ENCODE measurements around the gene VPS37B.

GRCh38 chr12:122873540-122873939, 22.4 kb downstream of the VPS37B start:
- TF ChIP-seq EP300 (IDR thresholded peaks at IDR 0.05) (no peak), POLR2A (IDR thresholded peaks at IDR 0.05) (no peak), CTCF (IDR thresholded peaks at IDR 0.05) (no peak)

Data from stomach (tissue), 4 donors.